HG02610 (cell line): ENCODE results near the gene FLRT1.

Source experiments
- ATAC-seq: cut with Tn5 transposase; IDR thresholded peaks from one replicate; pipeline ENCODE4 v1.9.1; 2021; ENCODE audit warnings: mild to moderate bottlenecking, moderate library complexity; ENCODE audit not compliant: unreplicated experiment

The FLRT1 gene, protein sequence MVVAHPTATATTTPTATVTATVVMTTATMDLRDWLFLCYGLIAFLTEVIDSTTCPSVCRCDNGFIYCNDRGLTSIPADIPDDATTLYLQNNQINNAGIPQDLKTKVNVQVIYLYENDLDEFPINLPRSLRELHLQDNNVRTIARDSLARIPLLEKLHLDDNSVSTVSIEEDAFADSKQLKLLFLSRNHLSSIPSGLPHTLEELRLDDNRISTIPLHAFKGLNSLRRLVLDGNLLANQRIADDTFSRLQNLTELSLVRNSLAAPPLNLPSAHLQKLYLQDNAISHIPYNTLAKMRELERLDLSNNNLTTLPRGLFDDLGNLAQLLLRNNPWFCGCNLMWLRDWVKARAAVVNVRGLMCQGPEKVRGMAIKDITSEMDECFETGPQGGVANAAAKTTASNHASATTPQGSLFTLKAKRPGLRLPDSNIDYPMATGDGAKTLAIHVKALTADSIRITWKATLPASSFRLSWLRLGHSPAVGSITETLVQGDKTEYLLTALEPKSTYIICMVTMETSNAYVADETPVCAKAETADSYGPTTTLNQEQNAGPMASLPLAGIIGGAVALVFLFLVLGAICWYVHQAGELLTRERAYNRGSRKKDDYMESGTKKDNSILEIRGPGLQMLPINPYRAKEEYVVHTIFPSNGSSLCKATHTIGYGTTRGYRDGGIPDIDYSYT

DNA sequence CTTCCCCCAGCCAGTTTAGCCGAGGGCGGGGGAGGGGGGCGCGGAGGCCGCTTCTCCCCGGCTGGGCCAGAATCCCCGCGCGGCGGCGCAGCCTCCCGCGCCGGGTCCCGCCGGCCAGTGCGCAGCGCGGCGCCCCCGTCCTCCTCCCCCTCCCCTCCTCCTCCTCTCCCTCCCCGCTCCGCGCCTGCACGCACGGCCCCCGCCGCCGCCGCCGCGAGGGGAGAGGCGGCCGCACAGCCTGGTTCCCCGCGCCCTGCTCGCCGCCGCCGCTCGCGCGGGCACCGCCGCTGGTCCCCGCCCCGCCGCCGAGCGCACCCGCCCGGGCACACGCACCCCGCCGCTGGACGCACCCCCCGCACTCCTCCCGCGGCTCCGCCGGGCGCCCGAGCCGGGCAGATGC, at the start of gene FLRT1:
FLRT1 (plus strand) TSS at position 356 of the 400 bp plus-strand sequence. CDS start 80,337 bp downstream, outside the sequence.
- ATAC-seq, result no peak

DNA sequence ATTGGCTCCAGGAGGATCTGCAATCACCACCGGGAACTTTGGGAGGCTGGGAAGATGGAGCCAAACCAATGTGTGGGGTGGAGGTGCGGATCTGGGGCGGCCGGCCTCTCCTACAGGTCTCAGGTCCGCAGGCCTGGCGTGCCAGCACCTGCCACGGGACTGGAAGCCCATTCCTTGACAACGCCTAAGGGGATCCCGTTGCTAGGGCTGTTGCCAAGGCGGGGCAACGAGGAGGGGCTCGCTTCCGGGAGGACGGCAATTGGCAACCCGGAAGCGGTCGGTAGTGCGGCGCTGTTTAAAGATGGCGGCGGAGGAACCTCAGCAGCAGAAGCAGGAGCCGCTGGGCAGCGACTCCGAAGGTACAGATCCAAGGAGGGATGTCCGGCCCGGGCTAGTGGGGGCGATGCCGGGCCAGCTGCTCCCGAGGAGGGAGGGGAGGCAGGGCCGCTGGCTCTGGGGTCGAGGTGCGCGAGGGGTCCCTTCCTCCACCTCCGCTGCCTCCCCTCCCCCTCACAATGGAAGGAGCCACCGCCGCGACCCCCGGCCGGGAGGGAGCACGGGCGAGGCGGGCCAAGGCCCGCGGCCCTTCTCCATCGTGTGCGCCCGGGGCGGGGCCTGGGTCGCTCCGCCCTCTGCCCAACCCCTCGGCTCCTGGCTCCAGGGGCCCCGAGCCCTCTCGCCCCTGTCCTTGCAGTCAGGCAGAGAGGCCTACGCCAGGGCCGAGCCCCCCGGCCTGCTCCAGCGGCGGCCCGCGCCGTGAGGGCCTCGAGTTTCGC, 49.4 kb upstream of the FLRT1 start, which contains the start of gene OTUB1:
OTUB1 (plus strand) TSS at position 283 of the 776 bp plus-strand sequence; CDS start at position 302, 19 bp downstream.
- peak; percentile 87 for ATAC-seq

- no peak for ATAC-seq
These were observed 48.7 kb upstream of the FLRT1 start for GRCh38 chr11:63986932-63987513.

DNA sequence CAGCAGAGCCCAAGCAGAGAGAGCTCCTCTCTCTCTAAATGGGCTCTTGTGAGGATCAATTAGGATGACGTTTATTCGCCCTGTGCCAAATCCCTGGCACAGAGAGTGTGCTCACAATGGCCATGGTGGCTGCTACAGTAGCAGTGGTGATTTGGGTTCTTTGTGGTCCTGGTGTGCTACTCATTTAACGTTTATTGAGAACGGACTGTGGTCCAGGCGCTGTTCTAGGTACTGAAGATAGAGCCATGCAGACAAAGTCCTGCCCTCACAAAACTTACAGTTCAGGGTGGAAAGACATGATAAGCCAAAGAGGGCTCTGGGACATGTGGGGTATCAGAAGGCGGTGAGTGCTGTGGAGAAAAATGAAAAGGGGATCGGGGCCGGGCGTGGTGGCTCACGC, 44.2 kb upstream of the FLRT1 start:
- no peak for ATAC-seq

DNA sequence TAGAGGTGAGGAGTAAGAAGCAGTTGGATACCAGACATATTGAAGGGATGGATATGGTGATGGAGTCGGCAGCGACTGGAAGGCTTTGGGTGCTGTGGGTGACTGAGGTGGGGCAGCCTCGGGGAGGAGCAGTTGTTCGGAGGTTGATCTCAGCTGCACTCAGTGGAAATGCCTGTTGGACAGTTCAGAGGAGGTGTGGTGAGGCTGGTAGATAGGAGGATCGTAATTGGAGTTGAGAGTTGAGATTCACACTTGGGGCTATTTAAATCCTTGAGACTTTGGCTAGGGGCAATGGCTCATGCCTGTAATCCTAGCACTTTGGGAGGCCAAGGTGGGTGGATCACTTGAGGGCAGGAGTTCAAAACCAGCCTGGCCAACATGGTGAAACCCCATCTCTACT, 42.6 kb upstream of the FLRT1 start:
- ATAC-seq, result no peak

- no peak for ATAC-seq
These were observed 41.7 kb upstream of the FLRT1 start for GRCh38 chr11:63993993-63994392.

DNA sequence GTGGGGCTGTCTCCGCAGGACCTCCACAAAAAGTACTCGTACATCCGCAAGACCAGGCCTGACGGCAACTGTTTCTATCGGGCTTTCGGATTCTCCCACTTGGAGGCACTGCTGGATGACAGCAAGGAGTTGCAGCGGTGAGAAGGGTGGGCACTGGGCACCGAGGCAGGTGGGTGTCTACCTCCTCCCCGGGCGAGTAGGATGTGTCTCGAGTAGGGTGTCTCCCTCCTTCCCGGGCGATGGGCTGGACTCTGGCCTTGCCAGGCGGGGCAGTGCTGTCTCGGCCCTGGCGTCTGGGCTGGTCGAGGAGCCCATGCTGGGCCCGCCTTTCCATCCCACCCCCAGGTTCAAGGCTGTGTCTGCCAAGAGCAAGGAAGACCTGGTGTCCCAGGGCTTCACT, 39.2 kb upstream of the FLRT1 start:
- no peak for ATAC-seq

DNA sequence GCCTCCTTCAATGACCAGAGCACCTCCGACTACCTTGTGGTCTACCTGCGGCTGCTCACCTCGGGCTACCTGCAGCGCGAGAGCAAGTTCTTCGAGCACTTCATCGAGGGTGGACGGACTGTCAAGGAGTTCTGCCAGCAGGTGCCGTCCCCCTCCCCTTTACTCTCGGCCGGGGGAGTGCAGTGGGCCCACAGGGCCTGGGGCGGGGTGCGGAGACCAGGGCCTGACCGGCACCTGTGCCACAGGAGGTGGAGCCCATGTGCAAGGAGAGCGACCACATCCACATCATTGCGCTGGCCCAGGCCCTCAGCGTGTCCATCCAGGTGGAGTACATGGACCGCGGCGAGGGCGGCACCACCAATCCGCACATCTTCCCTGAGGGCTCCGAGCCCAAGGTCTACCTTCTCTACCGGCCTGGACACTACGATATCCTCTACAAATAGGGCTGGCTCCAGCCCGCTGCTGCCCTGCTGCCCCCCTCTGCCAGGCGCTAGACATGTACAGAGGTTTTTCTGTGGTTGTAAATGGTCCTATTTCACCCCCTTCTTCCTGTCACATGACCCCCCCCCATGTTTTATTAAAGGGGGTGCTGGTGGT, 38.5 kb upstream of the FLRT1 start:
- no peak for ATAC-seq

- ATAC-seq, result no peak
These were observed 37.9 kb upstream of the FLRT1 start for GRCh38 chr11:63997801-63998337.

- no peak for ATAC-seq
These were observed 37.0 kb upstream of the FLRT1 start for GRCh38 chr11:63998558-63999348.

DNA sequence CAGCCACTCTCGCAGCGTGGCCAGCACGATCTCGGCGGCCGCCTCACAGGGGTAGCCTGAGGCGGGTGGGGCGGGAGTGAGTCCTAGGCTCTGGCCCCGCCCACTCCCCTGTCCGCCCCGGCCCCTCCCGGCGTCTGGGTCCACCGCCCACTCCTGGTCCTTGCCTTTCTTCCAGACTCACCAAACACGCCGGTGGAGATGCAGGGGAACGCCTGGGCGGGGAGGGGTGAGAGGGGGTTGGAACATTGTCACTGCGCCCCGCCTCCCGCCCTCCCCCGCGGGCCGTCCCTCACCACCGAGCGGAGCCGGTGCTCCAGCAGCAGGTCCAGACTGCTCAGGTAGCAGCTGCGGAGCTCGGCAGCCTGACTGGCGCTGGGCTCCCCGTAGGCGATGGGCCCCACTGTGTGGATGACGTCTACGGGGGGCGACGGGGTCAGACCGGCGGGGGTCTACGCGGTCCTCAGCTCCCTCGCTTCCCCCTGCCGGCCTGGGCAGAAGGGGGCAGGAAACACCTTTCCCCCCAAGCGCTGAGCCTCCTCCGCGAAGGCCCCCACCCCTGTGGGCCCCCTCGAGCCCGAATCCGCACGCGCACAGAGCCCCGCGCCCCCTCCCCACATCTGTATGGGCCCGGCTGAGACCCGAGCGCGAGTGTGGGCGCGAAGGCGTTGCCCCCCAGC, 36.2 kb upstream of the FLRT1 start:
- ATAC-seq, result no peak

GRCh38 chr11:64000026-64000739, 35.5 kb upstream of the FLRT1 start:
- ATAC-seq, result no peak

DNA sequence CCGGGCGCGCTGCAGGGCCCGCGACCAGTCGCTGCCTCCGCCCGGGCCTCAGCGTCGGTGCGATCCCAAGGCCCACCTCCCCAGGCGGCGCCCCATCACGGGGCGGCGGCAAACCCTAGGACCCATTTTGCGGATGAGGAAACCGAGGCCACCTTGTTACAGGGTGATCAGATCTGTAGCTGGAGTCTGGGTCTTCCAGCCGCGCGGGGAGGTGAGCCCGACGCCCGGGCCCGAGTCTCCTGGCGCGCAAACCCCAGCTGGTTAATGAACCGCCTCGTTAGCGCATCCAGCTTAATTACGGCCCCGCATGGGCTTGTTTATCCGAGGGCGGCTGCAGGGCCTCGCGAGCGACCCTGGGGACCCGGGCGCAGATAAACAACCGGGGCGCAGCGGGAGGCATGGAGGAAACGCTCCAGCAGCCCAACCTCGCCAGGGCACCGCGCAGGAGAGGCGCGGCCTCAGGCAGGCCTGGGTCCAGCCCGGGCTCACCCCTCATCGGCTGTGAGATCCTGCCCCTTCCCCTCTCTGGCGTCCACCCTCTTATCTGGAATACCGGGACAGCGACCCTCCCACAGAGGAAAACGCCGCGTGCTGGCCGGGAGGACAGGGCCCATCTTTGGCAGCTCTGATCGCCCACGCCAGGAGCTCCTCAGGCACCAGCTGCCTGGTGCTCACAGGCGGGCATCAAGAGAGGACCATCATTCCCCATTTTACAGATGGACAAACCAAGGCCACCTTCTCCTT, 34.8 kb upstream of the FLRT1 start:
- ATAC-seq, result no peak

GRCh38 chr11:64001484-64002420, 34.0 kb upstream of the FLRT1 start:
- no peak for ATAC-seq

DNA sequence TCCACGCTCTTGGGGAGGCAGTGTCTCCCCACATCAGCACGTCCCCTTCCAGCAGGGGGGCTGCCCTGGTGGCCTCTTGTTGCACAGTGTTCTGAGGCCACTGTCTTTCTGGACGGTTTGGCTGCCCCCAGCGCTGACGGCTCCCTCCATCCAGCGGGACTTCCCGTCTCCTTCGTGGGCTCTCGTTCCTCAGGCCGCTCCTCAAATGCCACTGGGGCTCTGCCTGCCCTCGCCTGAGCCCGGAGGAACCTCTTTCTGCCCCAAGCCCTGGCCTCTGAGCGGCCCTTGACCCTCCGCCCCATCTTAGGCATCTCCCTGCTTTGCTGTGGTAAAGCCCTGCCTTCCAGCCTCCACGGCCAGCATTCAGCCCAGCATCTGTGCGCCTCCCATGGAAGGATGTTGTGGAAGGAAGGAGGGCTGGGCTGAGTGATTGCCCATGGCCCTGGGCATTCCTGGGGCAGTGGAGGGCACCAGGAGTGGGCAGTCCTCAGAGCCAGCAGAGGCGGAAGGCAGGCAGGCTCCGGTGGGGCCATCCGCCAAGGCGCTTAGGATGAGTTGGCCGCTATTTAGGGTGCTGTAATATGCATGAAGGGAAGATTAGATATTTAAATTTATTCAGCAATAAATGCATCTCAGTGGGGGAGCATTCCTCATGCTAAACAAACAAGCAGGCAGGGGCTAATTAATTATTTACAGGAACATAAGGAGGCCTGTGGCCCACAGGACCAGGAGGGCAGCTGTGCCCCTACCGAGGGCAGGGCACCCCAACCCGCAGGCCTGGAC, 31.7 kb upstream of the FLRT1 start:
- ATAC-seq, result no peak

DNA sequence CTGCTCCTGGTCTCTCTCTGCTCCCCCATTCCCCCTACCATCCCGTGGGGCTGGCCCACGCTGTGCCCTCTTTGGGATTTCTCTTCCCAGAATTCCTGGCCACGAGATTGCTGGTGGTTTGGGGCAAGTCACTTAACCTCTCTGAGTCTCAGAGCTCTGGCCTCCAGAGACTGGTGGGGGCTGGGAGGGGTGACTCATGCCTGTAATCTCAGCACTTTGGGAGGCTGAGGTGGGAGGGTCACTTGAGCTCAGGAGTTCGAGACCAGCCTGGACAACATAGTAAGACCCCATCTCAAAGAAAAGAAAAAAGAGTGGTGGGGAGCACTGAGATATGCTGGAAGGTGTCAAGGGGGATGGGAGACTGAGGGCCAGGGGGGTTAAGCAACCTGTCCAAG, 31.1 kb upstream of the FLRT1 start:
- no peak for ATAC-seq
